Stimulated activated CD8-positive, alpha-beta memory T cell treated with anti-CD3 and anti-CD28 coated beads, Interleukin-2, amount 100 ng/mL, for 1 hour (primary cell): ENCODE measurements around the gene COG2.
"Not testable (repeated sequence)": the region's sequence is repeated elsewhere in the genome, so short reads cannot be mapped to it uniquely, and the experiment has no call there.

ENCODE experiments used
- DNase-seq, 2 donors: peaks; one replicate each; pipeline ENCODE4 v3.0.0-alpha.2; 2020; ENCODE audit warnings: low read depth in 2 of 2

The COG2 gene

DNA sequence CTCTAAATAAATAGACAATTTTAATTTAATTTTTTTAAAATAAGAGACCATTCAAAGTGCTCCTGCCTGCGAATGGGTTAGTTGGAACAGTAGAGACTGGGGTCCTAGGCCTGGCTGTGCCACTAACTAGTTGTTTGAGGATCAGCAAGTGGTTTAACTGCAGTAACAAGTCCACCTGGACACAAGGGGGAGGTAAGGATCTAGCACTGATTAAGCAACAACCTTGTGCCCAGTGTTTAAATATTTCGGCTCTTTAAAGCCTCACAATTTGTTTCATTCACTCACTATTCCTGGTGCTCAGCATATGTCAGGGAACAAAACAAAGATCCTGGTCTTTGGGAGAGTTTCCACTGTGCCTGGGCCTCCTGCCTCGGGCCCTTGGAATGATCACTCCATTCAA is 73.2 kb downstream of the COG2 start:
- no peak for DNase-seq

DNA sequence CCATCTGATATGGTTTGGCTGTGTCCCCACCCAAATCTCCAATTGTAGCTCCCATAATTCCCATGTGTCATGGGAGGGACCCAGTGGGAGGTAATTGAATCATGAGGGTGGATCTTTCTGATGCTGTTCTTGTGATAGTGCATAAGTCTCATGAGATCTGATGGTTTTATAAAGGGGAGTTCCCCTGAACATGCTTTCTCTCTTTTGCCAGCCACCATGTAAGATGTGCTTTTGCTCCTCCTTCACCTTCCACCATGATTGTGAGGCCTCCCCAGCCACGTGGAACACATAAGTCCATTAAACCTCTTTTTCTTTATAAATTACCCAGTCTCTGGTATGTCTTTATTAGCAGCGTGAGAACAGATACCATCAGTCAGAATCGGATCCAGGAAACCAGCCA is 74.2 kb downstream of the COG2 start:
- not testable (repeated sequence) for DNase-seq

DNA sequence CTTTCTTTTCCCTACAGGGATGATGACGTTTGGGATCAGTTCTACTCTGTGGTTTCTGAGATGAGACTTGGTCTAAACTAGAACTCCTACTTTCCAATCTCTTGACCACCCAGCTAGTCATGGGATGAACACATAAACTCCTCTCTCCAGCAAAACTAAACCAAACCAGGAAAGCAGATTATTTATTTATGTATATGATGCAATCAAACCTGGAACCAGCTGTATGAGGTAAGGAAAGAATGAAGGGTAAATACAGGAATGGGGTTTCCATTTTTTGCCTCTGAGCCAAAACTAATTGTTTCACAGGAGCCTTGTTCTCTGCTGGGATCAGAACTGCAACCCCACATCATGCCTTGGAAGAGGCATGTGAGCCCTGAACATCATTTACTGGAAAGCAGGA is 75.0 kb downstream of the COG2 start:
- DNase-seq = no peak

DNA sequence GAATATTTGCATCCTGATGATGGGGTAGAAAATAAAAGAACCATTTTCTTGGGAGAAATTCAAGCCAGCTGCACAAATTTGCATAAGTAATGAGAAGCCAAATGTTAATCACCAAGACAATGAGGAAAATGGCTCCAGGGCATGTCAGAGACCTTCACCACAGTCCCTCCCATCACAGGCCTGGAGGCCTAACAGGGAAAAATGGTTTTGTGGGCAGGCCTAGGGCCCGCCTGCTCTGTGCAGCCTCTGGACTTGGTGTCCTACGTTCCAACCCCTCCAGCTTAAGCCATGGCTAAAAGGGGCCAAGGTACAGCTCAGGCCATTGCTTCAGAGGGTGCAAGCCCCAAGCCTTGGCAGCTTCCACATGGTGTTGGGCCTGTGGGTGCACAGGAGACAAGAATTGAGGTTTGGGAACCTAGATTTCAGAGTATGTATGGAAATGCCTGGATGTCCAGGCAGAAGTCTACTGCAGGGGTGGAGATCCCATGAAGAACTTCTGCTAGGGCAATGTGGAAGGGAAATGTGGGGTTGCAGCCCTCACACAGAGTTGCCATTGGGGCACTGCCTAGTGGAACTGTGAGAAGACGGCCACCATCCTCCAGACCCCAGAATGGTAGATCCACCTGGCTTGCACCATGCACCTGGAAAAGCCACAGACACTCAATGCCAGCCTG is 79.7 kb downstream of the COG2 start:
- DNase-seq = not testable (repeated sequence)

DNA sequence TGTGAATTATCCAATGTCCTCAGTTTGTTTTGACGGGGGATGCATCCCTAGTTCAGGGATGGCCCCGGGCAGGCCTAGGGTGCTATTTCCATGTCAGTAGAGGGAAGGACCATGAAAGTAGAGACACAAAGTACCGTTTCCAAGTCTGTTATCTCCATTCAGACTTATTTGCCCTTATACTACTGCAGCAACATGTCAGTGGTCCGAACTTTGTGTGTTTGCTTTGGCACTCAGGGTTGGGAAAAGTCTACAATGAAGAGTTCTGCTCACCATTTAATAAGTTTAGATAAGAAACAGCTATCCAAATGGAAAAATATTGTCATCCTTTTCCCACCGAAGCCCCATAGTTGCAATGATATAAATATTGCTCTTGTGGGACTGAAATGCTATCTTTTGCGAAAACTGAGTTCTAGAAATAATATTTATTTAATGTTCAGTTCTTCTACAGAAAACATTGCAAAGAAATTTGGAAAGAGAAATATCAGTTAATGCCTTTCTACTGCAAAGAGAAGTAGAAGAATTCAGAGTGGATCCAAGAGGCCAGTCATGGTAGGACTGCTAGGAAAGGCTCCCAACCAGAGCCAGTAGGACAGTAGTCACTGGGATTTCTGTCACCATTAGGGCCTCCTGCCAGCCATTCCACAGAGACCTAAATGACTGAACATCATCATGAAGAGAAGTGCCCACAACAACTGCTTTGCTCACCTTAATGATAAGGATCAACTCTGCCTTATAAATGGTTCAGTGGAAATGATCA is 83.2 kb downstream of the COG2 start:
- no peak for DNase-seq

DNA sequence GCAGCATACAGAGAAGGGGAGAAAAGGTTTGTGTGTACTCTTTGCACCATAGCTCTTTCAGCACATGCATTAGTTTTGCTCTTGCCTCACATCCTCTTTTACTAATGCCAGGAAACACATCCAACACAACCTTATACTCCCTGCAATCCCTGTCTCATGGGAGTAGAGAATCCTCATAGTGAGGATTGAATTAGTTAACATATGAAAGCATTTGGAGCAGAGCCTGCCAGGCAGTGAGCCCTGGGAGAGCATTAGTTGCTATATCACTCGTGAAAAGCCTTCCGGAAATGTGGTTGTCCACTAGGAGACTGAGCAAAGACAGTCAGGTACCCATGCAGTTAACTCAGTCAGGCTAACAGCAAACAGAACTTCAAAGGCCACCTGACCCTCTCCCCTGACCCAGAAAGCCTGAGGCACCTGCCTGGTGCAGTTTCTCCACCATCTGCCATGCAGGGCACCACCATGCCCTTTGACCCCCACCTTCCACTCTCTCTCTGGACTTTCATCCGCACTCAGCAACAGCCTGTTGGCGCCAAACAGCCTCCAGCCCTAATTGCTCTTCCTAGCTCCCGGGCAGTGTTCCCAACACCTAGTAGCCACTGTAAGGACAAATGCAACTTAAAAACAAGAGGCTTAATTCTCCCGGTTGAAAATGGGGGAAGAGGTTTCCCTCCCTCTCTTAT is 86.6 kb downstream of the COG2 start:
- no peak for DNase-seq

DNA sequence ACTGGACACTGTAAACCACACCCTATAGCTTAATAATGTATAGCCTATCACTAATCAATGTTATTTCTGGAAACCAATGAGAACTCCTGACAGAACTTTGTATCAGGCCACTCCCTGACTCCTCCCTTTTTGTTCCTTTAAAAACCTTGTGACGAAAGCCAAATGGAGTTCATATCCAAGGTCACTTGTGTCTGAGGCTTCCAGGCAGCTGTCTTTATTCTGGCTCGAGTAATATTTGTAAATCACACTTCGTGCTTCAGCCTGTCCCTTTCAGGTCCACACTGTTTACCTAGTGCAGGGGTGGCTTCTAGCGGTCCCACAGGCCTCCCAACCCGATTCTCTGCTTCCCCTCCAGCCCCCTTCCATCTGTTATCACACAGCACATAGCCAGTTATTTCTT is 88.7 kb downstream of the COG2 start:
- DNase-seq = no peak

DNA sequence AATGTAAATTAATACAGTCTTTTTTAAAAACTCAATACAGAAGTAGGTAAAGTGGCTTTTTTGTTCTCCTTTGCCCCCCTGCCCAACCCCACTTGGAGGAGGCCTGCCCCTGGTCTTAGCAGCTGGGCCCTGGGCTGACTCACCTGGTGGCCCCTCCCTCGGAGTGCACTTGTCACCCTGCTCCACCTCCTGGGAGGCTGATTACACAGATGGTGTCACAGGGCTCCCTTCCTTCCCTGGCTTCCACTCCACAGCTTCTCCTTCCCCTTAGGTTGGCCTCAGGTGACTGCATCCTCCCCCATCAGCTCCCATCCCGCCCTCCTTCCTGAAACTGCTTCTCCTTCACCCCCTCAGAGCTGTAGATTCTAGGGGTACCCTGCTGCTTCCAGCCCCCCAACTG is 93.2 kb downstream of the COG2 start:
- DNase-seq = no peak

DNA sequence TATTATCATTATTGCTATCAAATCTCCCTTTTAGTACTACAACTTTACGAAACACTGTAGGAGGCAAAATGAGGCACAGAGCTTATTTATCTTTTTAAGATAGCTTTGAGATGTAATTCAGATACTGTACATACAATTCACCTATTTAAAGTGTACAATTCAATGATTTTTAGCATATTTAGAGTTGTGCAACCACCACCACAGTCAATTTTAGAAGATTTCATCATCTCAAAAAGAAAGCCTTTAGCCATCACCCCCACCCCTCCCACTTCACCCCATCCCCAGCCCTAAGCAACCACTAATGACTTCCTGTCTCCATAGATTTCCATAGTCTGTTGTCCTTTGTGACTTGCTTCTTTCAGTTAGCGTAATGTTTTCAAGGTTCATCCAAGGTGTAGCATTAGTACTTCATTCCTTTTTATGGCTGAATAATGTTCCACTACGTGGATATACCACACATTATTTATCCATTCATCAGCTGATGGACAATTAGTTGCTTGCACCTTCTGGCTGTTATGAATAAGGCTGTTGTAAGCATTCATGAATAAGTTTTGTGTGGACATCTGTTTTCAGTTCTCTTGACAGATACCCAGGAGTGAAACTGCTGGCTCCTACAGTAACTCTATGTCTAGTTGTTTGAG is 95.5 kb downstream of the COG2 start:
- DNase-seq = no peak

DNA sequence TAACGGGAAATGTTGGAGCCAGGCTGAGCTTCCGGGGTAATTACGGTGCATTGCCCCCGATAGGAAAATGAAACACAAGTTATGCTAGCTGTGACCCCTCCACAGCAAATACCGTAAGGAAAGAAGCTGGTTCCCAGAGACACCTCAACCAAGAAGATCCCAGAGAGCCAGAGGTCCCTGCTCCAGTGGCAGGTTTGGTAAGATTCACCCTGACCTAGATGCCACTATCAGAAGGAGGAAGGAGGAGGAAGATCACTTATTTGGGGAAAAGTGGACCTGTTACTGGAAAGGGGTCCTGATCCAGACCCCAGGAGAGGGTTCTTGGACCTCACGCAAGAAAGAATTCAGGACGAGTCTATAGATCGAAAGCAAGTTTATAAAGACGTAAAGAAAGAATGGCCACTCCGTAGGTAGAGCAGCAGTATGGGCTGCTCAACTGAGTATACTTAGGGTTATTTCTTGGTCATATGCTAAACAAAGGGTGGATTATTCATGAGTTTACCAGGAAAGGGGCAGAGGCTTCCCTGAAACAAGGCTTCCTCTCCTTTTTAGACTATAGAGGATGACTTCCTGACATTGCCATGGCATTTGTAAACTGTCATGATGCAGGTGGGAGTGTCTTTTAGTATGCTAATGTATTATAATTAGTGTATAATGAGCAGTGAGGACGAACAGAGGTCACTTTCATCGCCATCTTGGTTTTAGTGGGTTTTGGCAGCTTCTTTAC is 97.4 kb downstream of the COG2 start:
- DNase-seq = no peak
